HG02884 (cell line): ENCODE data around the gene PBLD.
"Not testable (repeated sequence)": the region's sequence is repeated elsewhere in the genome, so short reads cannot be mapped to it uniquely, and the experiment has no call there.

Experiments used
- ATAC-seq: cut with Tn5 transposase; IDR thresholded peaks from one replicate; pipeline ENCODE4 v1.9.1; 2021; ENCODE audit warnings: mild to moderate bottlenecking, moderate library complexity; ENCODE audit not compliant: unreplicated experiment

Gene PBLD

DNA sequence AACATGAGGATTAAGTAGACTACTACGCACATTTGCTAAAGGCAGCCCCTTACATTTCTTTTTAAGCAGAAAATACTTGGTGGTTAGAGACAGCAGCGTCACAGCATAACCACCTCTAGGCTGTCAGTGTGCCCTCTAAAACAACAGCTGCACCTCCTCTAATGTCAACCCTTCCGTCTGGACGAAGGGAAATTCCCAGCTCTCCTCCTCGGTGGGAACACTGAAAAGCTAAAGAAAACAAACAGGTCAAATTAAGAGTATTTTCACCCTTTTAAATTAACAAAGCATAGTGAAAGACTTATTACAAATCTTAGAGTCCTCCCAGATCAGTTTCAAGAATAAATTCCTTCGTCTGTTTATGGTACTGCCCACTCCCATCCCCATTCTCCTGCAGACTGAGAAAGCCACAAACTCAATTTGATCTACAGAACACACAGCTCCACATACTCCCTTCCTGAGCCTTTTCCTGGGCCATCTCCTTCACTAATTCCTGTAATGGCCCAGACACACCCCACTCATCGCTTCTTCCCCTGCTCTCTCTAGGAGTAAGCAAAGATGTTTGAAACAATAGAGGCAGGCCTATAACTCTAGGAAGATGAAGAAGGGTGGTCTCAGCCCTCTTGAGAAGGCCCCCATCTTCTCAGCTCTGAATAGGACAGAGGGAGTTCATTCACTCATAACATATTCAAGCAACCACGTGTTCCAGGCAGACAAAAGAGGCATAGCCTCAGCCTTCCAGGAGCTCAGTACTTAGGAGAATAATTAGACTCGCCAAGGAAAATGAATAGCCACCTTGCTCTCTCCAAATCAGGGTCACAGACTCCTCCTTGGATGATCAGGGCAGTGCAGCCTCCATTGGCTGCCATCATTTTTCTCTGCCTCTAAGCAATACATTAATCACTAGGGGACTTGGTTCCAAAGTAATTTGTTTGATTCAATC is 48.4 kb downstream of the PBLD start:
- no peak for ATAC-seq

DNA sequence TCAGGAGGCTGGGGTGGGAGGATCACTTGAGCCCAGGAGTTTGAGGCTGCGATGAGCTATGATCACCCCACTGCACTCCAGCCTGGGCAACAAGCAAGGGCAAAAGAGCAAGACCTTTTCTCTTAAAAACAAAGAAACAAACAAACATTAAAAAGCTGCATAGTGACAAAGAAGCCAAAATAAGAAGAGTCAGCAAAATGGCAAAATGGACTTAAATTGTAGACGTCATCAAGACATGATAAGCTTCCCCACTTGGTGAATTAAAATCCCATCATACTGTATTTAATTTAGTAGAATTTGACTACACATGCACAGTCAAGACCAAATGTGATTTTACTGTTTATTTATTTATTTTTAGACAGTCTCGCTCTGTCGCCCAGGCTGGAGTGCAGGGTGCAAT is 52.0 kb downstream of the PBLD start:
- ATAC-seq, result no peak

DNA sequence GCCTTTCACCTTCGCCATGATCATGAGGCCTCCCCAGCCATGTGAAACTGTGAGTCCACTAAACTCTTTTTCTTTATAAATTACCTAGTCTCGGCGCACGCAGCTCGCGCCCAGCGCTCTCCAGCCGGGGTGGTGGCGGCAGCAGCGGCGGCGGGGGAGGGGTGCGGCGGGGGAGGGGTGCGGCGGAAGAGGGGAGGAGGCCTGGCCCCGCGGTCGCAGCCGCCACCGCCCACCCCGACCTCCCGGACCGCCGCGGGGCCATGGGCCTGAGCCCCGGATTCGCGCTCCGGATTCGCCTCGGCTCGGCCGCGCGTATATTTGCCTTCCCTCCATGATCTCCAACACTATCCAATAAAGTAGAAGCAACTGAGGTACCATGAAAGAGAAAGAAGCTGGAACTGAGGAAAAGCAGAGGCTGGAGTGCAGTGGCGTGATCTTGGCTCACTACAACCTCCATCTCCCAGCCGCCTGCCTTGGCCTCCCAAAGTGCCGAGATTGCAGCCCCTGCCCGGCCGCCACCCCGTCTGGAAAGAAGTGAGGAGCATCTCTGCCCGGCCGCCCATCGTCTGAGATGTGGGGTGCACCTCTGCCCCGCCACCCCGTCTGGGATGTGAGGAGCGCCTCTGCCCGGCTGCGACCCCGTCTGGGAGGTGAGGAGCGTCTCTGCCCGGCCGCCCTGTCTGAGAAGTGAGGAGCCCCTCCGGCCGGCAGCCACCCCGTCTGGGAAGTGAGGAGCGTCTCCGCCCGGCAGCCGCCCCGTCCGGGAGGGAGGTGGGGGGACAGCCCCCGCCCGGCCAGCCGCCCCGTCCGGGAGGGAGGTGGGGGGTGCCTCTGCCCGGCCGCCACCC is 53.6 kb downstream of the PBLD start:
- ATAC-seq, result not testable (repeated sequence)

DNA sequence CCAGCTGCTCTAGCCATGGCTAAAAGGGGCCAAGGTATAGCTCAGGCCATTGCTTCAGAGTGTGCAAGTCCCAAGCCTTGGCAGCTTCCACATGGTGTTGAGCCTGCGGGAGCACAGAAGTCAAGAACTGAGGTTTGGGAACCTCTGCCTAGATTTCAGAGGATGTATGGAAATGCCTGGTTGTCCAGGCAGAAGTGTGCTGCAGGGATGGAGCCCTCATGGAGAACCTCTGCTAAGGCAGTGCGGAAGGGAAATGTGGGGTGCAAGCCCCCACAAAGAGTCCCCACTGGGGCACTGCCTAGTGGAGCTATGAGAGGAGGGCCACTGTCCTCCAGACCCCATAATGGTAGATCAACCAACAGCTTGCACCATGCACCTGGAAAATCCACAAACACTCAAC is 54.9 kb downstream of the PBLD start:
- not testable (repeated sequence) for ATAC-seq

DNA sequence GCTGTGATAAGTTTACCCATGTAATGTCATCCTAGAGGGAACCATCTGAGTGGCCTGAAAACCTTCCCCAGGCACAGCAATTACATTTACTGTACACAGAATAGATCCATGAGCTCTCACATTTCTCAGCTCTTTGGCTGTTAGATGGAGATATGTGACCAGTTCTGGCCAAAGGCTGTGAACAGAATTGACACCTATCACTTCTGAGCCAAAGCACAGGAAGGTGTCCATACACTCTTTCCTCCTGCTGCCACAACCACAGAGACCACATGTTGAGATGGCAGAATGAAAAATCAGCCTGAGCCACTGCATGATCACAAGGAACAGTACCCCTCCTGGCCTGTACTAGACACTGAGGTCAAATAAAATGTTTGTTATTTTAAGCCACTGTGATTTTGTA is 56.5 kb downstream of the PBLD start:
- no peak for ATAC-seq

DNA sequence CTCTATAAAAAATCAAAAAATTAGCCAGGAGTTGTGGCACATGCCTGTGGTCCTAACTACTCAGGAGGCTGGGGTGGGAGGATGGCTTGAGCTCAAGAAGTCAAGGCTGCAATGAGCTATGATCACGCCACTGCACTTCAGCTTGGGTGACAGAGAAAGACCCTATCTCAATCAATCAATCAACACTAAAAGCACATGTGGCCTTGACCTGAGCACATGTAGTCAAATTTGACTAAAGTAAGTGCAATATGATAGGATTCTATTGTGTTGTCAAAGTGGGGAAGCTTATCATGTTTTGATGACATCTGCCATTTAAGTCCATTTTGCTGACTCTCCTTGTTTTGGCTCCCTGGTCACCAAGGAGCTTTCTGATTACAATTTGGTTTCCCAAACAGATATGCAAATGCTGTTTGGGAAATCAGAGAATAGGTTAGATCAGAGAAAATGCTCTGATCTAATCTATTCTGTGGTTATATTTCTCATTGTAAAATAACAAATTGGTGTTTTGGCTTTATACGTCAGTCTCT is 57.1 kb downstream of the PBLD start:
- no peak for ATAC-seq

DNA sequence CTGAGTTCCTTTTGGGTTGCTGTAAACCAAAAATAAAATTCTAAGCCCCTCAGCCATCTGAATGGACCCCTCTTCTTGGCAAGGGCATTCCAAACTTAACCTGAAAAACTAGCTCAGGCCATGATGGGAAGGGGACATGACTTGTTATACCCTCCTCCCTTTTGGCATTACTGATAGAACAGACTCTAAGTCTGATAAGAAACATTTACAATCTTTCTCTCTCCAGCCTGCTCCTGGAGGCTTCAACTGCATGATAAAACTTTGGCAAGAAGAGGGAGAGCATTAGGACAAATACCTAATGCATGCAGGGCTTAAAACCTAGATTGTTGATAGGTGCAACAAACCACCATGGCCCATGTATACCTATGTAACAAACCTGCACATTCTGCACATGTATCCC is 59.9 kb downstream of the PBLD start:
- no peak for ATAC-seq

DNA sequence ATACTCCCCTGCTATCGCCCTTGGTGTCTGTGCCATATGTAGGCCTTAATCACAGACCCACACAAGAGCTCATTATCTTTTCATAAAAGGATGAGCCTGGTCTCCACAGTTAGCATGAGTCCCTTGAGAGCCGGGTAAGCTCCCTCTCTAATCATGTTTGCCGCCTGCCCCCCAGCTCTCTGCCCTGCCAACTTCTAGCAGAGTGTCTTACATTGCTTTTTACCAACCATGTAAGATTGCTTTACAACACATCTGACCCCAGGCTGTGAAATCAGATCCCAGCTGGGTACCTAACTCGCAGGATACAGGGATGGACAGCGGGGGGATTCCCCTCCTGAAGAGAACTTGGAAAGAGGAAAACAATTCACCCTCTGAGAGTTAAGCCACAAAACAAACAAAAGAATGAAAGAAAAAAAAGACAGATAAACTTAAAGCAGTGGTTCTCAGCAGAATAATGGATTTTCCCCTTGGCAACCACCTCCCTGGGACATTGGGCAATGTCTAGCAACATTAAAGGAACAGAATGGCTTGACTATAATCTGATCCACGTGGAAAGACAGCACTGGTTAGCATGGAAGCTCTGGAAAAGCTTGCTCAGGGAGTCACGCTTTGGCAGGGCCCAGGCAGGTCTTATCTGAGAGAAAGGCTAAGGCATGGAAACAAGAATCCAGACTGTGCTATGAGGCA is 61.4 kb downstream of the PBLD start:
- no peak for ATAC-seq

DNA sequence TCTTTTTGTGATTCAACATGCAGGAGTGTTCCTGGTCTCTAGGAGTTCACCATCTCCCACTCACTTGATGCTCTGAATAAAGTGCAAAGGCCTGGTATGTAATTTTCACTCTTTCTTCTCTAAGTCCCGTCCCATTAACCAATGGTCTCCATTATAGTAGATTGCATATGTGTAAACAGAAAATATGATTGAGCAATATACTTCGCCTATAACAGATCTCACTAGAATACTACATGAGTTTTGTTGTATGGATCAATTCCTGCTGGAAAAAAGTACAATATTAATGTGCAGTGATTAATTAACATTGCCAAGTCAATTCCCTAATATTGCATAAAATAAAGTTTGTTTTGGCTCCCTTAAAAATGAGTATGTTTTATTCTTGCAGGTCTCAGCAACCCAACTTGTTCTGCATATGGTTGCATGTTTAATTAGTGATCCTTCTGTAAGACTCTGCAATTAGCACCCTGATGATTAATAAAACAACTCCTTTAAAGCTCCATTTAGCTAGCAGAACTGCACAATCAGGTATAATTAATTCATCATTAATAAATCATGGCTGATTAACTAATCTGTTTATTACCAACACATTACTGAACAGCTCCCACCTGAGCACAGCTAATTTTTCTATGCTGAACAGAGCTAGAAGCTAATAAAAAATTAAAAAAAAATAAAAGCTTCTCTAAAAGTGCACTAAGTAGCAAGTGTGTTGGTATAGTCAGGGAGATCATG is 63.0 kb downstream of the PBLD start:
- no peak for ATAC-seq

DNA sequence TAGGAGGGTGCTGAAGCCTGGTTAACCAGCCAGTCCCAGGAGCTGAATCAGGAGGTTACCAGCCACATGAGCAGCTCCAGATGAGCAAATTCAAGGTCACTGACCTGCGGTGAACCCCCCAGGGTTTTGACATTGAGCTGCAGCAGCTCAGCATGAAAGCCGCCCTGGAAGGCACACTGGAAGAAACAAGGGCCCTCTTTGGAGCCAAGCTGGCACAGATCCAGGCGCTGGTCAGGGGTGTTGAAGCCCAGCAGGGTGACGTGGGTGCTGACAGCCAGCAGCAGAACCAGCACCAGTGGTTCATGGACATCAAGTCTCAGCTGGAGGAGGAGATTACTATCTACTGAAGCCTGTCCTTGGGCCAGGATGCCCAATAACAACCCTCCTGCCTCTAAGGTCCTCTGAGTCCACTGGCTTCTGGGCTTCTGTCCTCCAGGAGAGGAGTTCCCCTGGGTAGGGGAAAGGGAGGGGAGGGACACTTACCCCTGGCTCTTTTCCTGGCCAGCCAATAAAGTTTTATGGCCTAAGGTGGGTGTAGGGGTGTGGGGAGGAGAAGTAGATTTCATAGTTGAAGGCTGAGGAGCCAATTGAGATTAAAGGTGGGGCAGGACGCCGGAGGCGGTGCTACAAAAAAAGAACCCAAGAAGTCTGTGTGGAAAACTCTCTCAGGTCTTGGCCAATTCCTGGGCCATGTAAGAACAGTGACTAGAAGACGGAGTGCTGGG is 71.4 kb downstream of the PBLD start:
- no peak for ATAC-seq

DNA sequence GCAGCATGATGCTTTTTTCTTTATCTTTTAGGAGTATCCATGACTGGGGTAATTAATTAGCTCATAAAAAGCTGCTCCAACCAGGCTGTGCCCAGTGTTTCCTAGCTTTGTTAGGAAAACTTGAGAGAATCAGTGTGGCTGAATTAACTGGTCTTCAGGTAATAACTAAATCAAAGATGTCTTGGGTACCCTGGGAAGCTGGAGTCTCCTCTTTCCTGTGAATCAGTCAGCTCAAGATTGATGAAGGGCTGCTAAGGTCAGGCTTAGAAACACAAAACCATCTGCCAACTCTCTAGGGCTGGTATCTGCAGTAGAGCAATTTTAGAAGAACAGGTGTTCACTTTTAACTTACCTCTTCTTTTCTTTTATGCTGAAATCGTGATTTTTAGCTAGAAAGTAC is 79.4 kb downstream of the PBLD start:
- no peak for ATAC-seq

DNA sequence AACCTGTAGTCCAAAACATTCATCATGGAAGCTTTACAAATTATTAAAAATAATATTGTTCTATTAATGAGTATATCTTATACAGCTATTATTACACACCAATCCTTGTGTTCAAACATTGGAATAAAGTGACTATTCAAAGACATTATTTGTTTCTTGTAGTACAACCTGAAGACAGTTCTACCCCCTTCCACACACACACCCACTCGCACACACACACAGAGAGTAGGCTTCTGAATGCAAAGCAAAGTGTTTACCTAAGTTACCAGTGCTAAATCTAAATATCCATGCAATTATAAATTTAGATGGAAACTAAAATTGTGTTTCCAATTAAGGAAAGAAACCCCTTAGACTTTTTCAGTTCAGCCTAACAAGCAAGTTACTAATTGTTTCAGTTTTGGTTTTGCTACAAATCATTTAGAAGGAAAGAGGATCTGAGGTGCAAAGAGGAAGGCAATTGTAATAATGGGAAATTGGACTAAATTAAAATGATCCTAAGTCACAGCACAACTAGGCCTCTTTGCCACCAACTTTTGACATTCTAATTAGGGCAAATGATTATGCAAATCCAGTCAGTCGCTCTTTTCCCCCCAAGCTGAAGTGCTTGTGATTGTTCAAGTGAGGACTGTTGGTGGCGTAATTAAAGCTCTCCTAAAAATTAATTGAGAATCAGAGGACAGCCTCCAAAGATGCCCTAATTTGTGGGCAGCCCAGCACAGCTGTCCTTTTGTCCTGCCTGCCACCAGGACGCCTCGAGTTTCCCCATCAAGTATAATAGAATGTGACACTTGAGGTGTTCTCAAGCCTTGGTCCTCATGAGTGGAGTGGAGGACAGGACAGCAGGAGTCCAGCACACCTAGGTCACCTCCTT is 80.9 kb downstream of the PBLD start:
- ATAC-seq, result peak; percentile 54

DNA sequence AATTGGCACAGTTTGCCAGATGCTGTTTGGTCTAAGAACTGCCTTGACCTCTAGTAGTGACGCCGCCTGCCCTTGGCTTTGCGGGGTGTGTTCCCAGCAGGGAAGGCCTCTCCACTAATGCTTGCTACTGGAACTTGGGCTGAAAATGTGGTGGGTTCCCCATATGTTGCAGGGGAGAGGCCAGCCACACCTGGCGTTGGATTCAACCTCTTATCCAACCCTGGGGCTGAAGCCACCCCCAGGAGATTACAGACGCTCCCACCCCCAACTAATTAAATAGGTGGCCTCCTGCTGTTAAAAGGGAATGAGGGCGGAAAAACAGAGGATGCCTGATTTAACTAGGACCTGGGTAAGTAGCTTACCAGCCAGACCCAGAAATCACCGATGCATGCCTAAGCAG is 81.6 kb downstream of the PBLD start:
- no peak for ATAC-seq

DNA sequence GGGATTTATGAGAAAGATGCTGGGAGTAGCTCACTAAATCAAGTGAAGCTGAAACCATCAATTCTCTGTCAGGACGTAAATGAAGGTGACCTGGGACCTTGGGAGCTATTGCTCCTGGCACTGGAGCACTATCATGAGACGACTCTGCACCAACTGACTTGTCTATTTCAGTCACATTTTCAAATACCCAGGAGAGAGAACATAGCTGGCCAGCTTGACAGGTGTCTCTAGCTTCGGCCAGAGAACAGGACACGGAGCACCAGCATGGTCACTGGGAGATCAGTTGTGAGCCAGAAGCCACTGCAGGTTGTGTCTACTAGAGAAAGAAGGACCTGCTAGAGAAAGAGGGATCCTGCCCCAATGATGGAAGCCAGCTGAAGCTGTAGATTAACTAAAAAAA is 83.4 kb downstream of the PBLD start:
- no peak for ATAC-seq

DNA sequence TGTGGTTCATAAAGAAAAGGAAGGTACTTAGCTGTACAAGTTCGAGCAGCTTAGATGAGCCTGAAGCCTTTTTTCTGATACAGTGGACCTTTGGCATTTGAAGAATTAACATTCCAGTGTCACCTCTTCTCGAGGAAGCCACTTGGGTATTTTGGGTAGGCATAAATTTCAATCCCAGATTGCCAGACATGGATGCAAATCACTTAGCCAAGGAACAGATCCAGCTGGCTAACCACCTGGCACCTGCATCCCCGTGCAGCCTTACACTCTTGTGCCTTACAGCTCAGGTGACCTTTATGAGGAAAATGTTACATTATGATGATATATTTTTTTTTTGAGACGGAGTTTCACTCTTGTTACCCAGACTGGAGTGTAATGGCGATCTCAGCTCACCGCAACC is 84.8 kb downstream of the PBLD start:
- ATAC-seq, result no peak

DNA sequence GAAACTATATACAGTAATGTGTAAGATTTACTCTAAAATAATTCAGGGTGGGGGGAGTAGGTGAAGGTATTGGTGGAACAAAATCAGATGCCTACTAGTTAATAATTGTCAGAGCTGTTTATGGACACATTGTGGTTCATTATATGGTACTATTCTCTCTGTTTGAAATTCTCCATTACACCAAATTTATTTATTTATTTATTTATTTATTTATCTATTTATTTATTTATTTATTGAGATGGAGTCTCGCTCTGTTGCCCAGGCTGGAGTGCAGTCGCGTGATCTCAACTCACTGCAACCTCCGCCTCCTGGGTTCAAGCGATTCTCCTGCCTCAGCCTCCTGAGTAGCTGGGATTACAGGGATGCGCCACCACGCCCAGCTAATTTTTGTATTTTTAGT is 86.3 kb downstream of the PBLD start:
- ATAC-seq, result not testable (repeated sequence)

DNA sequence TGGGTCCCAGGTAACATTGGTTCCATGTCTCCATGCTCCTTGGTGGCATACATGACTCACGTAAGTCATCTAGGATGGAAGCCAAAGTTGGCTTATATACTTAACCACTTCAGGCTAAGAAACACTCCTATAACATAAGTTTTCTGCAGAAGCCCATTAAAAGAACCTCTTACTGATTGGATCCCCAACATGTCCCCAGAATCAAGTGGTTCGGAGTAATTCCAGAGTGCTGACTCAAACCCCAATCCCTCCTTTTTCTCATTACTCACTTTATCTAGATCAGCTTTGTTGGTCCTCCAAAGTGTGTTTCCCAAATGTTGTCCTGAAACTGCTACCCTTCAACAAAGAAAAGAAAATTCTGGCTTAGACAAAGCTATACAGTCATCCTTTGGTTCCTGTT is 90.7 kb downstream of the PBLD start:
- no peak for ATAC-seq

DNA sequence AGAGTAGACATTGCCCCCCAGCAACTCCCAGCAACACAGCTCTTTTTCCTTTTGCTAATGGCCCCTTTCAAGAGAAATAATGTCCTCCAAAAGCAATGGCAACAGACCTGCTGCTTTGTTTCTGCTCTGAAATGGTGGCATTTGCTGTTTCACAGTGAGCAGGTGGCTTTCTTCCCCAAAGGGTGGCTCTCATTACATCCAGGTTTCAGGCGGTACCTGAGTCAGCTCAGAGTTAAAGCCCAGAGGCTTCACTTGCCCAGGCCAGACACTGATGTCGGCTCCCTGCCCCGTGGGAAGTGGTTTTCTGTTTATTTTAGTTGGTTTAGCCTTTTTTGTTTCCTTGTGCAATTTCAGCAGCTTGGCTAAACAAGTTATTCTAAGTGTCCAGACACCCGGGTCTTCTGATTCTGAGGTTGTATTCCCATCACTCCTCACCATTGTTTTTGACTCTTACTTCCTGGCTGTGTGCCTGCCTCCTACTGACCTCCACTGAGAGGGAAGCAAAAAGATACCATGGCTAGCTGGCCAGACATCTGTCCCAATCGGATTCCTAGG is 93.1 kb downstream of the PBLD start:
- no peak for ATAC-seq

DNA sequence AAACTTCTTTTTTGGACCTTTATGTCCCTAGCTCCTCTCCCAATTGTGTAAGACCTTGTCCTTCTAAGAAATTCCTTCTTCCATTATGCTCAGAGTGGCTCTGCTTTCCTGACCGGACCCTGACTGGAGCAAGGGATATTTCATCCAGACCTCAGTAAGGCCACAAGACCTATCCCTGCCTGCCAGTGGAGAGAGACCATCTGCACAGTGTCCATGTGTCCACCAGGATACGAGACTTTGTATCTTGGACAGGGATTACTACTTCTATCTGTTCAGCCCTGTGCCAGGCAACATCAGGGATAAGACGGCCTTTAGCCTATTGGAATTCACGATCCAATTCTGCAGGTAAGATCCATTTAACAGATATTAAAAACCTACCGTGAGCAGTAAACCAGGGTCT is 93.7 kb downstream of the PBLD start:
- no peak for ATAC-seq
